ENCODE results near the gene TMEM191C.
A peak's percentile ranks its signal among the peaks of the same experiment; 100 is the strongest.
"Not testable (repeated sequence)": the region's sequence is repeated elsewhere in the genome, so short reads cannot be mapped to it uniquely, and the experiment has no call there.

TMEM191C gene

DNA sequence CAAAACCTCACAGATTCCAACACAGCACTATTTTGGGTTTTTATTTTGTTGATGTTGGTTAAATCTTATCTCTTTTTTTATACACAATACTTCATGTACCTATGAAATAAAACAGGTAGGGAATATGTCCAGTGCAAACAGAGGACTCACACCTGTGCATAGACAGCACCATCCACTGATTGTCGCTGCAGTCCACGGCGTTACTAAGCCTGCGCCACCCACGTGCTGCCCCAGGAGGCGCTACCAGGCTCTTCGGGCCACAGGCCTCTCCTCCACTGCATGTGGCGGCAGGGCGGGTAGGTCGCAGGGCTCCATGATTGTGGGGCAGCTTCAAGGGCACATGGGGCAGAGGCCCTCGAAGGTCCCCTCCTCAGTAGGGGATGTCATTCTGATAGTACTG, 5.8 kb downstream of the TMEM191C start:
- not testable (repeated sequence) for DNase-seq (ENCODE audit: extremely low read depth in 1 of 2, low read depth in 1 of 2)

- not testable (repeated sequence) for DNase-seq (ENCODE audit: extremely low read depth in 1 of 2, low read depth in 1 of 2)
These were observed 6.5 kb downstream of the TMEM191C start for GRCh38 chr22:21473664-21474063.

GRCh38 chr22:21484039-21484438, 16.9 kb downstream of the TMEM191C start:
- not testable (repeated sequence) for DNase-seq (ENCODE audit: extremely low read depth in 1 of 2, low read depth in 1 of 2)

DNA sequence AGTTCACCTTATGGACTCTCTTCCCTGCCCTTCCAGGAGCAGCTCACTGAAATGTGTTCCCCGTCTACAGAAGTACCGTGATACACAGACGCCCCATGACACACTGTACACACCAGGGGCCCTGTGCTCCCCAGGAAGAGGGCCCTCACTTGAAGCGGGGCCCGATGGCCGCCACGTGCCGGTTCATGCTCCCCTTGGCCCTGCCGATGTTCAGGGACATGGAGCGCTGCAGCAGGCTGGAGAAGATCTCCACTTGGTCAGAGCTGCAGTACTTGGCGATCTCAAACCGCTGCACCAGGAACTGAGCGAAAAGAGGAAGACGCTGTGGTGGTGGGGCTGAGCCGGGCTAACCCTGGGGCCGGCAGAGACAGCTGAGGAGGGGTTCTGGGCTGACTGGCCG, 20.5 kb downstream of the TMEM191C start:
- not testable (repeated sequence) for DNase-seq (ENCODE audit: extremely low read depth in 1 of 2, low read depth in 1 of 2)

DNA sequence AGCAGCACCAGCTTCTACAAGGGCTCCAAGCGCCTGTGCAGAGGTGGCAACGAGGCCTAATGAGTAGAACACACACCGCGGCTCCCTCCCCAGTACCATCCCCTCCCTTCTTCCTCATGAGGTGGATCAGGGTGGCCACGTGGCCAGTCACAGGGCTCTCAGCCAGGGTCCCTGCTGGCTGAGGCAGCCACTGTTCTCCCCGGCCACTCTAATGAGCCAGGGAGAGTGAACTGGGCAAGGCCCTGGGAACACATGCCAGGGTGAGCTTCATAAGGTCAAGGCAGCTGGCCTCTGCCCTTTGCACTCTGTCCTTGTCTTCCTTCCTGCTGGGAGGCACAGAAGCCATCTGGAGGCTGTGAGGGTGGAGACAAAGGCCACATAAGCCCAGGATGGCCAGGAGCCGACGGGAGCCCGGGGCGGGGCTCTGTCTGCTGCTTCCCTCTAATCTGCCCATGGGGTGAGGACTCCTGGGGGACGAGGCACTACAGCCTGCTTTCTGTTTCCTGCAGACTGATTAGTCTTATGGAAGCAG, 22.0 kb downstream of the TMEM191C start:
- not testable (repeated sequence) for DNase-seq (ENCODE audit: extremely low read depth in 1 of 2, low read depth in 1 of 2)

DNA sequence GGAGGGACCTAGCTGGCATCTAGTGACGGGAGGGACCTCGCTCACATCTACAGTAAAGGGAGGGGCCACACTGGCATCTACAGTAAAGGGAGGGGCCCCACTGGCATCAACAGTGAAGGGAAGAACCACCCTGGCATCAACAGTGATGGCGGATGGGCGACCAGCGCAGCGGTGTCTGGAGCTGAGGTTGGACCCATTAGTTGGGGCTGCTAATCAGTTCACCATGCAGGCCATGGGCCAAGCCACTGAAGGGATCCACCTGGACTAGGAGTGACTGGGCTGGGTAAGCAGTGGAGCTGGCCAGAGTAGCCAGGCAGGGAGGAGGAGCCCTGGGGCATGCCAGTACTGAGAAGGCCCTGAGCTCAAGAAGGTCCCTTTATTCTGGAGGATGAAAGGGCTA, 23.4 kb downstream of the TMEM191C start:
- DNase-seq (ENCODE audit: extremely low read depth in 1 of 2, low read depth in 1 of 2): not testable (repeated sequence)

GRCh38 chr22:21492271-21492670, 25.1 kb downstream of the TMEM191C start:
- DNase-seq (ENCODE audit: extremely low read depth in 1 of 2, low read depth in 1 of 2): not testable (repeated sequence)

DNA sequence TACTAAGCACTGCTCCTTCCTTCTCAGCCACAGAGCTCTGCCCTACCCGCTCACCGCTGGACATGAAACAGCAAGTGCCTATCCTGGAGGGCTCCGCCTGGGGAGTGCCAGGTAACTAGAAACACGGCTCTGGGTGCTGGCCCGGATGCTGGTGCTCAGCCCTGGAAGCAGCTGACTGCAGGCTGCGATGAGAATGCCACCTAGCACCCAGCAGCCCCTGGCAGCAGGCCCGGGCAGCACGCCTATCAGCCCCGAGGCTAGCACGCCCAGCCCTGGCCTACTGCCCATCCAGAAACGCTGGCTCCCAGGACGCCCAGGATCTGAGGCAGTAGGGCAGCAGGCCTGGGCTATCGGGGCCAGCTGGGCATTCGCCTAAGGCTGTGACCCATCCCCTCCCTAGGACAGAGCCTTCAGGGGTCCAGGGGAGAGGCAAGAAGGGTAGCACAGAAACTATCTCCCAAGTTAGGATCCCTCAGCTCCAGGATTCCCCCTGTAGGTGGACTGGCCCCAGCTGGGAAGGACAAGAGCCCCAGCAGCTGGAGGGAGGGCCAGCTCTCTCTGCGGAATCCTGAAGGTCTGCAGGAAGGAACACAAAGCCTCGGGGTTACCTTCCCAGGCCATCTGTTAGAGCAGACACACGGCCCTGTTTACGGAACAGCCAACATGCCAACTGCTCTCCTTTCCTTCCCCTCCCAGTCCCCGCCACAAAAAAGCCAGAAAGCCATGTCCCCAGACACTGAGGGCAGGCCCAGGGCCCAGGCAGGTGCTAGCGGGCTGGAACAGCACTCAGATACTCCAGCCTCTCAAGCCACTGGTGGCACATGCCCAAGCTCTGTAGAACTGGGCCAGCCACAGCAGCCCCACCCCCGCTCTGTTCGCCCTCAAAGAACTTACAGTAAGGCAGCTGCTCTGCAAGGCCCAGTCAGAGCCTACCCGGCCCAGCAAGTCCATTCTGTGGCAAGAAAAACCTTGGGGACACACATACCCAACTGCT, 26.9 kb downstream of the TMEM191C start:
- DNase-seq (ENCODE audit: extremely low read depth in 1 of 2, low read depth in 1 of 2): not testable (repeated sequence)

GRCh38 chr22:21497984-21498383, 30.8 kb downstream of the TMEM191C start:
- not testable (repeated sequence) for DNase-seq (ENCODE audit: extremely low read depth in 1 of 2, low read depth in 1 of 2)

DNA sequence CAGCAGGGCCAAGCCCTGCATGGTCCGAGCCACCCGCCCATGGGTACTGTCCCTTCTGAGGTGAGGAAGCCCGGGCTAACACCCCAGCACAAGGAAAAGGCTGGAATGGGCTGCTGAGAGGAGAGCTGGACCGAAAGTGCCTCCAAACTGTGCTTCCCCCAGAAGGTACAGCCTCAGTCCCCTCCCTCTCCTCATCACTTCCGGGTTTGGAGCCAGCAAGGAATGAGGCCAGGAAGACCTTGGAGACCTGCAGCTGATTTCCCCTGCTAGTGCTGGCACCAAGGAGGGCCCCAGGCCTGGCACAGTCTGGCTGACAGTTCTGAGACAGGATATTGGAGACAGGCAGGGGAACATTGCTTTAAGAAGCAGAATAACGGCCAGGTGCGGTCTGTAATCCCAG, 31.3 kb downstream of the TMEM191C start:
- DNase-seq (ENCODE audit: extremely low read depth in 1 of 2, low read depth in 1 of 2): not testable (repeated sequence)

GRCh38 chr22:21499623-21500506, 32.7 kb downstream of the TMEM191C start:
- not testable (repeated sequence) for DNase-seq (ENCODE audit: extremely low read depth in 1 of 2, low read depth in 1 of 2)

DNA sequence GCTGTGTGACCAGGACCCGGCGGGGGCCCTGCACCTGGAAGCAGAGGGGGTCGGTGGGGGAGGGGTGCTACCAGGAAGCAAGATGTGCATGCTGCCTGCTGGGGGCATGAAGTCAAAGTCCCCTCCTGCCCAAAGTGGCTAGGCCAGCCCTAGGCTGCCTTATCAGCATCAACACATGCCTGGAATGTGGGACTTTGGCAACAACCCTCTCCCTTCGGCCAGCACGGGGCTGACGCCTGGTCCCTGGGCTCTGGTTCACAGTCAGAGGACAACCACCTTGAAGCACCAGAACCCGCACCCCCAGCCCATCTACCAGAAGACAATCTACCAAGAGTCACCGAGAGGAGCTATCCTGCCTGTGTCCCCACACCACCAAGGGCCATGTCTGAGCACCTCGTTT, 43.2 kb downstream of the TMEM191C start:
- DNase-seq (ENCODE audit: extremely low read depth in 1 of 2, low read depth in 1 of 2): not testable (repeated sequence)

DNA sequence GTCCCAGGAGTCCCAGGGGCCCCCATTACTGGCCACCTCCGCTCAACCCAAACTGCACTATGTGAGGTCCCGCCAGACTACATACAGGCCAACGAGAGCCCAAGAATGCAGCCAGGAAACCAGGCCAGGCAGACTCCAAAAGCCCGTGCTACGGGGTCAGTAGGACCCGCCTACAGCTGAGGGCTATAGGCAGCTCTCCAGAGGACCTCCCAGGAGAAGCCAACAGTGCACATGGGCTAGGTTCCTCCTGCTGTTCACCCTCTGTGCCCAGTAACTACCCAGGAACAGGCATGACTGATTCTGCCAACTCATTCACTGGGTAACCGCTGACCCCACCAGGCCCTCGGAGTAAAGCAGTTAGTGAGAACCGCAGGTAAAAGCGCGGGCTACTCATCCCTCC, 44.8 kb downstream of the TMEM191C start:
- DNase-seq (ENCODE audit: extremely low read depth in 1 of 2, low read depth in 1 of 2): not testable (repeated sequence)

- not testable (repeated sequence) for DNase-seq (ENCODE audit: extremely low read depth in 1 of 2, low read depth in 1 of 2)
These were observed 46.9 kb downstream of the TMEM191C start for GRCh38 chr22:21514117-21514516.

DNA sequence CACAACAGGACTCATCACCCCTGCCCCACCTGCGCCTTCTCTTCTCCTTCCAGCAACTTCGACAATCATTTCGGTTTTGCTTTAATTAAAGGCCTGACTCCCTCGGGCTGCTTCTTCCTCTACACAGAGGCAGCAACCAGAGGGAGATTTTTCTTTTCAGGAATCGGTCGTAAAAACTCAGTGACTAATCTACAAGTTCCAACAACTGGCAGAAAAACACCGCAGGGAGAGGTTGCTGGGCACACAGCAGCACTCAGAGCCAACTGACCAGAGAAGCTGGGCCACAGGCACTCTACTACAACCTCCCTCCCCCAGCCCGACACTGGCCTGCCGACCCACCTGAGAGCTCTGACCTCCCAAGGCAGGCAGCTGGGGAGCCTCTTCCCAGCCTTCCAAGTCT, 48.0 kb downstream of the TMEM191C start:
- DNase-seq (ENCODE audit: extremely low read depth in 1 of 2, low read depth in 1 of 2): not testable (repeated sequence)

DNA sequence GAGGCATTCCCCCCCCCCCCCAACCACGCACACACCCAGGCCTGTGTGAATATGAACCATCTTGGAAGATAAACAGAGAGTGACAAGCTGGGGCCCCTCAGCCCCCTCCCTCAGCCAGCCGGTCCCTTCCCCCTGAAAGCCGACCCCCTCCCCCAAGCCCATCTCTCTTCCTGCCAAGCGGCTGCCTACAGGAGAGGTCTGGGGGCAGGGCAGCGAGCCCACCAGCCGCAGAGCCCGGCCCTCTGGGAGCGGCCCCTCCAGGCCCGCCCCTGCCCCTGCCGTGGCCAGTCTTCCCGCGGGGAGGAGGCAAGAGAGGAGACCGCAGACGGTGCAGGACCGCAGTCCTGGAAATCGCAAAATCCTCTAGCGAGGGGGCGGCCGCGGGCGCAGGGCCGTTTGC, 49.3 kb downstream of the TMEM191C start:
- DNase-seq (ENCODE audit: extremely low read depth in 1 of 2, low read depth in 1 of 2): not testable (repeated sequence)

DNA sequence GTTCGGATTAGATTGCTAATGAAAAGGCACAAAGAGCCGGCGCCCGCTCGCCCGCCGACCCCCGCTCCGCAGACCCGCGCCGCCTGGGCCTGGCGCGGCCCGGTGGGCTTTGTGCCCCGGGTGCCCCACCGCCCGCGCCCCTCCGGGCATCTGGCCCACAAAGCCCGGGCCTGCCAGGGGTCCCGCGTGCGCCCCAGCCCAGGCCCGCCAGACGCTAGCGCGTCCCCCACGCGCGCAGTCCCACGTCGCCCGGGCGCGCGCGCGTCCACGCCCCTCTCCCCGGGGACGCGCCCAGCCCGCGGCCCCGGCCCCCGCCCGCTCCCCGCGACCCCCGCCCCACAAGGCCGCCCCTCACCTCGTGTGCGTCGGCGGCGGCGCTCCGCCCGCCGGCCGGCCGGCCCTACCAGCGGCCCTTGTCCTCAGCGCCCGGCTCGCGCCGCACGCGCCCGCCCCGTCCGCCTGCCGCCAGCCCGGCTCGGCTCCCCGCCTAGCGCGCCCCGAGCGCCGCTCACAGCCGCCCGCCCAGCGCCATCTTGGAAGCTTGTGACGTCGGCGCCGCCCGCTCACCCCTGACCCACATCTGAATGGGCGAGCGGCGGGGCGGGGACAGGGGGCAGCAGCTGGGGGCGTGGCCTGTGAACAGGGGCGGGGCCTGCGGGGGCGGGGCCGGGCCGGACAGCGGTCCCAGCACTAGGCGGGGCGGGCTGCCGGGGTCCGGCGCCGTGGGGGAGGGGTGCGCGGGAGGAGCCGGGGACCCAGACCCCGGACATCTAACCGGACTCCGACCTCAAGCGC, 50.0 kb downstream of the TMEM191C start:
- DNase-seq (ENCODE audit: extremely low read depth in 1 of 2, low read depth in 1 of 2): peak in 1 of 2 donors; percentile 32

All from stimulated activated CD8-positive, alpha-beta memory T cell treated with anti-CD3 and anti-CD28 coated beads, Interleukin-7, amount 100 ng/mL, for 48 hours (primary cell).